Bronchus fibroblast of lung (primary cell): ENCODE data around the gene RC3H2. TPM values are rescaled to one million over a fixed set of nuclear protein-coding genes. Genes with fewer than 3 reads are reported as not detected.

ENCODE experiments used
- total RNA-seq: library from RNA; depleted of rRNA; stranded (reverse); fragments of >200 nt; gene quantifications from 2 replicates; pipeline ENCODE4 v1.2.3, GENCODE V29; 2015

The RC3H2 gene
- 16.1 and 17.8 TPM in 2 replicates for total RNA-seq

GRCh38 chr9:122904823-122905710, at the start of gene RC3H2:
Gene RC3H2 (minus strand): TSS chr9:122905359. CDS start chr9:122897509, 7,850 bp downstream.

GRCh38 chr9:122940749-122941581, 35.8 kb upstream of the RC3H2 start, which contains the start of gene RABGAP1:
Gene RABGAP1 (plus strand): TSS chr9:122941020. CDS start chr9:122957060, 16,040 bp downstream.

GRCh38 chr9:122931226-122932121, 26.3 kb upstream of the RC3H2 start, which contains the start of gene ZBTB26:
Gene ZBTB26 (minus strand): TSS chr9:122931512. CDS start chr9:122919934, 11,578 bp downstream.

GRCh38 chr9:122912964-122913673, 8.0 kb upstream of the RC3H2 start, which contains the start of gene ZBTB6:
Gene ZBTB6 (minus strand): TSS chr9:122913323. CDS start chr9:122912072, 1,251 bp downstream.

GRCh38 chr9:122800066-122801060, 104.8 kb downstream of the RC3H2 start, which contains the start of gene OR1K1:
Gene OR1K1 (plus strand): TSS chr9:122800123. CDS start chr9:122800123, 0 bp downstream.

Other genes starting within 250 kb of the RC3H2 start
- not detected in 2 replicates for gene OR1B1, start 247.7 kb downstream of the RC3H2 start, total RNA-seq
- gene OR1L1, start 243.6 kb downstream of the RC3H2 start, total RNA-seq = not detected in 2 replicates
- gene OR1L3, start 230.2 kb downstream of the RC3H2 start, total RNA-seq = not detected in 2 replicates
- not detected in 2 replicates for gene OR1L4, start 181.4 kb downstream of the RC3H2 start, total RNA-seq
- gene OR1L6, start 163.1 kb downstream of the RC3H2 start, total RNA-seq = not detected in 2 replicates
- gene OR5C1, start 116.4 kb downstream of the RC3H2 start, total RNA-seq = not detected in 2 replicates
- gene OR1K1, start 105.2 kb downstream of the RC3H2 start, total RNA-seq = not detected in 2 replicates
- 15.5 and 18.2 TPM in 2 replicates for gene PDCL, start 76.8 kb downstream of the RC3H2 start, total RNA-seq
- gene ZBTB6, start 8.0 kb upstream of the RC3H2 start, total RNA-seq = 3.7 and 4.4 TPM in 2 replicates
- gene ZBTB26, start 26.2 kb upstream of the RC3H2 start, total RNA-seq = 2.2 and 2.5 TPM in 2 replicates
- gene RABGAP1, start 35.7 kb upstream of the RC3H2 start, total RNA-seq = 7.6 TPM in 2 replicates
- not detected in 2 replicates for gene GPR21, start 128.3 kb upstream of the RC3H2 start, total RNA-seq